ENCODE data around the gene ATP1A3.

Gene ATP1A3

GRCh38 chr19:42003506-42004294, 9.7 kb upstream of the ATP1A3 start:
- Mint-ChIP-seq H3K36me3 (ENCODE audit: low read depth) (no peaks in the 10 kb centered on the region), H3K9me3 (peaks cover 3% of the 10 kb centered on the region), H3K4me1 (peaks cover 10% of the 10 kb centered on the region), H3K4me3 (no peak overlapping the region), H3K27me3 (ENCODE audit: low read depth) (peaks cover 57% of the 10 kb centered on the region), H3K27ac (no peak overlapping the region)
- no peak for TF ChIP-seq CTCF (IDR thresholded peaks at IDR 0.05; ENCODE audit: unreplicated experiment in 3 of 3)

GRCh38 chr19:41999878-42000208, 5.8 kb upstream of the ATP1A3 start:
- Mint-ChIP-seq H3K9me3 (peaks cover 3% of the 10 kb centered on the region), H3K4me3 (no peak overlapping the region), H3K36me3 (ENCODE audit: low read depth) (no peaks in the 10 kb centered on the region), H3K4me1 (peaks cover 14% of the 10 kb centered on the region), H3K27ac (no peak overlapping the region), H3K27me3 (ENCODE audit: low read depth) (peaks cover 86% of the 10 kb centered on the region)
- no peak for TF ChIP-seq CTCF (IDR thresholded peaks at IDR 0.05; ENCODE audit: unreplicated experiment in 3 of 3)

GRCh38 chr19:41999071-41999877, 5.2 kb upstream of the ATP1A3 start:
- peaks cover 3% of the 10 kb centered on the region for H3K9me3 Mint-ChIP-seq
- TF ChIP-seq CTCF (IDR thresholded peaks at IDR 0.05; ENCODE audit: unreplicated experiment in 3 of 3) = no peak

GRCh38 chr19:41998246-41999020, 4.4 kb upstream of the ATP1A3 start:
- Mint-ChIP-seq H3K4me1 (peaks cover 16% of the 10 kb centered on the region), H3K36me3 (ENCODE audit: low read depth) (no peaks in the 10 kb centered on the region), H3K27me3 (ENCODE audit: low read depth) (peaks cover 83% of the 10 kb centered on the region), H3K4me3 (peak overlapping the region in 1 of 3 experiments; percentile 19), H3K27ac (no peak overlapping the region), H3K9me3 (peaks cover 3% of the 10 kb centered on the region)
- TF ChIP-seq CTCF (IDR thresholded peaks at IDR 0.05; ENCODE audit: unreplicated experiment in 3 of 3) = peak; percentile 45 to 66 (median 64)

More at GRCh38 chr19:41999071-41999877, 5.2 kb upstream of the ATP1A3 start:
- H3K4me3 Mint-ChIP-seq = peak overlapping the region; percentile 25 to 70 (median 27)
- peaks cover 14% of the 10 kb centered on the region for H3K4me1 Mint-ChIP-seq
- H3K36me3 Mint-ChIP-seq (ENCODE audit: low read depth) = no peaks in the 10 kb centered on the region
- peaks cover 87% of the 10 kb centered on the region for H3K27me3 Mint-ChIP-seq (ENCODE audit: low read depth)
- no peak overlapping the region for H3K27ac Mint-ChIP-seq

GRCh38 chr19:41997851-41998229, 3.8 kb upstream of the ATP1A3 start:
- H3K27ac Mint-ChIP-seq = no peak overlapping the region
- peak overlapping the region in 2 of 3 experiments; percentile 16 to 19 for H3K4me3 Mint-ChIP-seq
- H3K36me3 Mint-ChIP-seq (ENCODE audit: low read depth) = no peaks in the 10 kb centered on the region
- H3K9me3 Mint-ChIP-seq = peaks cover 3% of the 10 kb centered on the region
- no peak for TF ChIP-seq CTCF (IDR thresholded peaks at IDR 0.05; ENCODE audit: unreplicated experiment in 3 of 3)
- H3K27me3 Mint-ChIP-seq (ENCODE audit: low read depth) = peaks cover 85% of the 10 kb centered on the region
- peaks cover 18% of the 10 kb centered on the region for H3K4me1 Mint-ChIP-seq
